Gastrocnemius medialis (tissue), 4 donors: ENCODE results near the gene AHCYL1. TPM values are rescaled to one million over a fixed set of nuclear protein-coding genes. Genes with fewer than 3 reads are reported as not detected.

Experiments
- ATAC-seq, 2 donors: fragments of 150-250 bp; one replicate each; pipeline ENCODE4 v1.9.1; 2016
- DNase-seq, 2 donors: peaks; one replicate each; pipeline ENCODE4 v3.0.0-alpha.2; 2019
- H3K27ac ChIP-seq, 4 donors: fragments of 200-600 bp; sonication (generic); 1 replicate in 1 of 4; 2 replicates in 3 of 4; pipeline ENCODE4 v1.5.1; 2016 to 2018; ENCODE audit warnings: mild to moderate bottlenecking in 2 of 4, moderate library complexity in 1 of 4
- H3K27me3 ChIP-seq, 3 donors: fragments of 200-600 bp; sonication (generic) in 2 of 3; 1 replicate in 1 of 3; 2 replicates in 2 of 3; pipeline versions ENCODE4 v1.5.1 to v1.6.0; 2016 to 2019; ENCODE audit warnings: mild to moderate bottlenecking in 1 of 3, moderate library complexity in 1 of 3
- H3K36me3 ChIP-seq, 2 donors: fragments of 200-600 bp; sonication (generic) in 1 of 2; one replicate each; pipeline ENCODE4 v1.5.1; 2017 to 2018
- H3K4me1 ChIP-seq, 2 donors: fragments of 200-600 bp; sonication (generic) in 1 of 2; one replicate each; pipeline ENCODE4 v1.5.1; 2016 to 2017; ENCODE audit warnings: mild to moderate bottlenecking in 2 of 2
- H3K4me3 ChIP-seq, 4 donors: fragments of 200-600 bp; sonication (generic) in 3 of 4; 1 replicate in 1 of 4; 2 replicates in 3 of 4; pipeline ENCODE4 v1.5.1; 2016 to 2019; ENCODE audit warnings: mild to moderate bottlenecking in 2 of 4
- H3K9me3 ChIP-seq, 3 donors: fragments of 200-600 bp; sonication (generic) in 2 of 3; 1 replicate in 1 of 3; 2 replicates in 2 of 3; pipeline ENCODE4 v1.5.1; 2016 to 2019
- POLR2A ChIP-seq, 2 donors: fragments of 450-650 bp; IDR thresholded peaks; one replicate each; pipeline ENCODE4 v1.6.1; 2017; ENCODE audit warnings: antibody characterized with exemption in 2 of 2, mild to moderate bottlenecking in 2 of 2, moderate library complexity in 2 of 2
- in situ Hi-C, 4 donors: fragments of 200-750 bp; cut with MboI; loops; one replicate each; pipeline versions ENCODE4 v1.15.0 to v1.8.0; 2017; ENCODE audit warnings: low sequenced_read_pairs in 4 of 4
- intact Hi-C: fragments of 100-400 bp; cut with DNase I; formaldehyde crosslinking; loops from one replicate; pipeline ENCODE4 v1.15.1; 2023; ENCODE audit warnings: low total_unique reads
- total RNA-seq, 4 donors: library from RNA; depleted of rRNA; stranded (reverse); fragments of >200 nt; gene quantifications; one replicate each; pipeline versions ENCODE4 v1.1.0 to v1.2.3, GENCODE V29; 2016
- TF ChIP-seq, protein P1 (sequence below), 5 experiments: fragments of 450-650 bp in 3 of 5; fragments of 200-600 bp in 2 of 5; sonication (generic) in 2 of 5; IDR thresholded peaks in 4 of 5; conservative IDR thresholded peaks in 1 of 5; 1 replicate in 4 of 5; 2 replicates in 1 of 5; pipeline ENCODE4 v1.5.1; 2016 to 2019; ENCODE audit warnings: antibody characterized with exemption in 5 of 5, mild to moderate bottlenecking in 3 of 5, moderate library complexity in 3 of 5

AHCYL1 gene
- total RNA-seq, 4 donors from 2014 or later = 42.3 to 109 (median 69.6) TPM

DNA sequence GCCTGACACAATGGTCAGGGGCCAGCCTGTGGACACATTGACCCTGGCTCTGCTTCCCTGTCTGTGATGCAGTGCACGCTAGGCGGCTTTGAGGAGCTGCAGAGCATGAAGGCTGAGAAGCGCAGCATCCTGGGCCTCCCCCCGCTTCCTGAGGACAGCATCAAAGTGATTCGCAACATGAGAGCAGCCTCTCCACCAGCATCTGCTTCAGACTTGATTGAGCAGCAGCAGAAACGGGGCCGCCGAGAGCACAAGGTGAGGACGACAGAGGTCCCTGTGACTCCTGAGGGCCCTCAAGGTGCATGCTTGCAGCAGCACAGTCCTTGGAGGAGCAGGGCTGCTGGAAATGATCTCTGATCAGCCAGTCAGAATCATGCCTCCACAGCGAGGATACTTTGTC, 58.5 kb downstream of the AHCYL1 start:
- H3K27ac ChIP-seq = no peak overlapping the region
- no peaks in the 10 kb centered on the region for H3K27me3 ChIP-seq
- ATAC-seq = no peak
- peaks cover 0 to 6% of the 10 kb centered on the region in 2 donors for H3K4me1 ChIP-seq
- peaks cover 2 to 100% of the 10 kb centered on the region in 2 donors for H3K36me3 ChIP-seq
- no peaks in the 10 kb centered on the region for H3K9me3 ChIP-seq
- H3K4me3 ChIP-seq = no peak overlapping the region
- intact Hi-C loops (no loop called here), in situ Hi-C loops (loop anchor here in 1 of 4 donors (25.0 kb wide), 1 partner anchor 294 kb away; the partner anchor contains the start of gene RBM15)
- no peak for DNase-seq
- TF ChIP-seq, protein P1, sequence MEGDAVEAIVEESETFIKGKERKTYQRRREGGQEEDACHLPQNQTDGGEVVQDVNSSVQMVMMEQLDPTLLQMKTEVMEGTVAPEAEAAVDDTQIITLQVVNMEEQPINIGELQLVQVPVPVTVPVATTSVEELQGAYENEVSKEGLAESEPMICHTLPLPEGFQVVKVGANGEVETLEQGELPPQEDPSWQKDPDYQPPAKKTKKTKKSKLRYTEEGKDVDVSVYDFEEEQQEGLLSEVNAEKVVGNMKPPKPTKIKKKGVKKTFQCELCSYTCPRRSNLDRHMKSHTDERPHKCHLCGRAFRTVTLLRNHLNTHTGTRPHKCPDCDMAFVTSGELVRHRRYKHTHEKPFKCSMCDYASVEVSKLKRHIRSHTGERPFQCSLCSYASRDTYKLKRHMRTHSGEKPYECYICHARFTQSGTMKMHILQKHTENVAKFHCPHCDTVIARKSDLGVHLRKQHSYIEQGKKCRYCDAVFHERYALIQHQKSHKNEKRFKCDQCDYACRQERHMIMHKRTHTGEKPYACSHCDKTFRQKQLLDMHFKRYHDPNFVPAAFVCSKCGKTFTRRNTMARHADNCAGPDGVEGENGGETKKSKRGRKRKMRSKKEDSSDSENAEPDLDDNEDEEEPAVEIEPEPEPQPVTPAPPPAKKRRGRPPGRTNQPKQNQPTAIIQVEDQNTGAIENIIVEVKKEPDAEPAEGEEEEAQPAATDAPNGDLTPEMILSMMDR (IDR thresholded peaks at IDR 0.05 in 4 of 5, conservative IDR thresholded peaks at IDR 0.05 in 1 of 5) = no peak
- TF ChIP-seq POLR2A (IDR thresholded peaks at IDR 0.05) = no peak

DNA sequence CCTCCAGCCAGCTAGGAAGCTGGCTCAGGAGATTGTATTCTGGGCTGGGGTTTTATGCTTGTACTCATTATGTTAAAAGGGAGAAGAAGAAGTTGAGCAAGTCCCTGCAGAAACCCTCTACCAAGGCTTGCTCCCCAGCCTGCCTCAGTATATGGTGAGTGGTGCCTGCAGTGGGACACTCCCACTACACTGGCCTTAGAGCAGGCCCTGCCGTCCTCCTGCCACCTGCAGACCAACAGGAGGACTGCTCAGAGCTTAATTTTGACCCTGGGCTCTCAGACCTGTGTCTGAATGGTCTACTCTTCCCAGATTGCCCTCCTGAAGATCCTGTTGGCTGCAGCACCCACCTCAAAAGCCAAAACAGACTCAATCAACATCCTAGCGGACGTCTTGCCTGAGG, 62.9 kb downstream of the AHCYL1 start:
- H3K4me3 ChIP-seq = no peak overlapping the region
- no peaks in the 10 kb centered on the region for H3K27me3 ChIP-seq
- no peak for DNase-seq
- intact Hi-C loops = no loop called here
- H3K9me3 ChIP-seq = no peaks in the 10 kb centered on the region
- H3K4me1 ChIP-seq = peaks cover 4 to 29% of the 10 kb centered on the region in 2 donors
- no peak for ATAC-seq
- no peak overlapping the region for H3K27ac ChIP-seq
- peaks cover 0 to 97% of the 10 kb centered on the region in 2 donors for H3K36me3 ChIP-seq
- TF ChIP-seq POLR2A (IDR thresholded peaks at IDR 0.05) = no peak
- TF ChIP-seq, protein P1 (IDR thresholded peaks at IDR 0.05 in 4 of 5, conservative IDR thresholded peaks at IDR 0.05 in 1 of 5) = no peak
- in situ Hi-C loops = loop anchor here in 1 of 4 donors (25.0 kb wide), 1 partner anchor 290 kb away; the partner anchor contains the start of gene RBM15

DNA sequence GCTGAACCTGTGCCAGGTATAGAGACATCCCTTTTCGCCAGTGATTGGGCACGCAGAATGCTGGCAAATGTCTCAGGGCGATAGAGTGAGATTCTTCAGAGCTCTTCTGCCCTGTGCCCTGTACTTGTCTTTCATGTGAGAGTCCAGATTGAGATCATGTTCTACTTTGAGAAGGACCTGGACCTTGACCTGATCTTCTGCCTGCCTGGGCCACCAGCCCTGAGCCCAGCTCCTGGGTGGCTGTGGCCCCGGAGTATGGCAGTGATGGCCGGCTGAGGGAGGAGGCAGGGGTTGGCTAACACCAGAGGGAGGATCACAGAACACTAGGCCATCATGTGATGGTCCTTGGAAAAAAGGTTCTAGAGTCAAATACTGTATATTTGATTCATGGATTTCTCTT, 63.7 kb downstream of the AHCYL1 start:
- intact Hi-C loops (no loop called here), in situ Hi-C loops (loop anchor here in 1 of 4 donors (25.0 kb wide), 1 partner anchor 289 kb away; the partner anchor contains the start of gene RBM15)
- Histone ChIP-seq H3K27ac (peak overlapping the region in 2 of 4 donors; percentile 17 to 39), H3K27me3 (no peaks in the 10 kb centered on the region), H3K4me1 (peaks cover 4 to 29% of the 10 kb centered on the region in 2 donors), H3K36me3 (peaks cover 0 to 97% of the 10 kb centered on the region in 2 donors), H3K9me3 (no peaks in the 10 kb centered on the region), H3K4me3 (no peak overlapping the region)
- no peak for TF ChIP-seq POLR2A (IDR thresholded peaks at IDR 0.05)
- TF ChIP-seq, protein P1 (IDR thresholded peaks at IDR 0.05 in 4 of 5, conservative IDR thresholded peaks at IDR 0.05 in 1 of 5) = no peak
- ATAC-seq (peak in 1 of 2 donors; percentile 35), DNase-seq (no peak)

DNA sequence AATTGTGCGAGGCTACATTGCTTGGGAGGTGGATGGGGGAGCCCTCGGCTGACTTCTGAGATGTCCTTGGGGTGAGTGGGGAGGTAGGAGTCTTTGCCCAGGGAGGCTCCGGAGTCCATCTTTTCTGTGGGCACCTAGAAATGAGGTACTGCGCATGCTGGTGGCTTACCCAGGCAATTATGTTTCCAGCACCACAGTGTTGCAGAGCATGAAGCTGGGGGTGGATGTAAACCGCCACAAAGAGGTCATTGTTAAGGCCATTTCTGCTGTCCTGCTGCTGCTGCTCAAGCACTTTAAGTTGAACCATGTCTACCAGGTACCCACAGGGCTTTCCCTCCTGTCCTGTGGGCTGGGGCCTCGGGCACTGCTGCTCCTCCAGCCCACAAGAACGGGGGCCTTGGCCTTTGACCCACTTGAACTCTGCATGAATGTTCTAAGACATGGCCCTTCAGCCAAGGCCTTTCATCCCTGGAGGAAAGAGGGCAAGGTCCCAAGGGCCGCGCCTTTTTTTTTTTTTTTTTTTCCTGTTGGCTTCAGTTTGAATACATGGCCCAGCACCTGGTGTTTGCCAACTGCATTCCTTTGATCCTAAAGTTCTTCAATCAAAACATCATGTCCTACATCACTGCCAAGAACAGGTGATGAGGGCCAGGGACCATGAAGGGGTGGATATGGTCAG, 64.5 kb downstream of the AHCYL1 start:
- Histone ChIP-seq H3K9me3 (no peaks in the 10 kb centered on the region), H3K27me3 (no peaks in the 10 kb centered on the region), H3K4me1 (peaks cover 4 to 30% of the 10 kb centered on the region in 2 donors), H3K36me3 (peaks cover 0 to 97% of the 10 kb centered on the region in 2 donors), H3K27ac (peak overlapping the region in 1 of 4 donors; percentile 54), H3K4me3 (no peak overlapping the region)
- DNase-seq (no peak), ATAC-seq (no peak)
- in situ Hi-C loops (loop anchor here in 1 of 4 donors (25.0 kb wide), 1 partner anchor 288 kb away; the partner anchor contains the start of gene RBM15), intact Hi-C loops (no loop called here)
- TF ChIP-seq, protein P1 (IDR thresholded peaks at IDR 0.05 in 4 of 5, conservative IDR thresholded peaks at IDR 0.05 in 1 of 5) = no peak
- TF ChIP-seq POLR2A (IDR thresholded peaks at IDR 0.05) = no peak
